DMS114 treated with DMSO at 0.1 percent for 48 hours (cell line): ENCODE measurements around the gene WDR7.

Experiments used
- DNase-seq: peaks from one replicate; lab custom pipeline; 2025; ENCODE audit not compliant: unreplicated experiment; lab: John Stamatoyannopoulos, UW

WDR7 gene

GRCh38 chr18:56984731-56985130 is 333.6 kb downstream of the WDR7 start:
- DNase-seq, result no peak

- DNase-seq, result no peak
Observed at GRCh38 chr18:56986829-56987228, 335.7 kb downstream of the WDR7 start.

- no peak for DNase-seq
Observed at GRCh38 chr18:56987236-56987635, 336.1 kb downstream of the WDR7 start.

- no peak for DNase-seq
Observed at GRCh38 chr18:56988022-56988421, 336.9 kb downstream of the WDR7 start.

GRCh38 chr18:56990678-56991077 is 339.5 kb downstream of the WDR7 start:
- no peak for DNase-seq

- no peak for DNase-seq
Observed at GRCh38 chr18:56992777-56993176, 341.6 kb downstream of the WDR7 start.

- DNase-seq, result no peak
Observed at GRCh38 chr18:56995579-56996188, 344.5 kb downstream of the WDR7 start.

- DNase-seq, result no peak
Observed at GRCh38 chr18:56997200-56997599, 346.0 kb downstream of the WDR7 start.

GRCh38 chr18:56999823-57000222 is 348.7 kb downstream of the WDR7 start:
- DNase-seq, result no peak

GRCh38 chr18:57002627-57003026 is 351.5 kb downstream of the WDR7 start:
- no peak for DNase-seq

GRCh38 chr18:57003342-57003741 is 352.2 kb downstream of the WDR7 start:
- DNase-seq, result no peak

GRCh38 chr18:57004366-57005121 is 353.4 kb downstream of the WDR7 start:
- no peak for DNase-seq

GRCh38 chr18:57008001-57008686 is 357.0 kb downstream of the WDR7 start:
- DNase-seq, result no peak

- no peak for DNase-seq
Observed at GRCh38 chr18:57009844-57010243, 358.7 kb downstream of the WDR7 start.

- DNase-seq, result no peak
Observed at GRCh38 chr18:57014772-57015413, 363.7 kb downstream of the WDR7 start.

GRCh38 chr18:57015451-57015850 is 364.3 kb downstream of the WDR7 start:
- DNase-seq, result no peak

- DNase-seq, result no peak
Observed at GRCh38 chr18:57018845-57019244, 367.7 kb downstream of the WDR7 start.

- no peak for DNase-seq
Observed at GRCh38 chr18:57022716-57023115, 371.6 kb downstream of the WDR7 start.

- no peak for DNase-seq
Observed at GRCh38 chr18:57023275-57023882, 372.2 kb downstream of the WDR7 start.

GRCh38 chr18:57025540-57025939 is 374.4 kb downstream of the WDR7 start:
- no peak for DNase-seq

GRCh38 chr18:57026316-57026715 is 375.2 kb downstream of the WDR7 start:
- no peak for DNase-seq
